Neural cell (in vitro differentiated cells): ENCODE measurements around the gene MAD2L1BP.

ENCODE experiments used
- CTCF ChIP-seq: fragments of 450-650 bp; IDR thresholded peaks from 2 replicates; pipeline ENCODE4 v1.5.1; 2014; ENCODE audit warnings: antibody characterized with exemption, mild to moderate bottlenecking, moderate library complexity; ENCODE audit not compliant: poor library complexity, severe bottlenecking
- EZH2 ChIP-seq: fragments of 200-600, 300-800 bp; shearing (Covaris generic), sonication (generic); IDR thresholded peaks from 2 replicates; pipeline ENCODE4 v1.6.1; 2014; ENCODE audit warnings: antibody characterized with exemption, low read length, borderline replicate concordance, mild to moderate bottlenecking; ENCODE audit not compliant: insufficient read depth, poor library complexity, severe bottlenecking
- POLR2AphosphoS5 ChIP-seq: IDR thresholded peaks from 2 replicates; pipeline ENCODE4 v1.6.1; 2012
- RAD21 ChIP-seq: fragments of 450-650 bp; conservative IDR thresholded peaks from 2 replicates; pipeline ENCODE4 v1.6.1; 2014; ENCODE audit warnings: antibody characterized with exemption, mild to moderate bottlenecking, moderate library complexity
- REST ChIP-seq: IDR thresholded peaks from 2 replicates; pipeline ENCODE4 v1.6.1; 2012; ENCODE audit warnings: borderline replicate concordance
- TAF1 ChIP-seq: IDR thresholded peaks from 2 replicates; pipeline ENCODE4 v1.6.1; 2012; ENCODE audit warnings: low read depth

GRCh38 chr6:43610431-43610830 is 25.2 kb upstream of the MAD2L1BP start:
- TF ChIP-seq EZH2 (no peak), RAD21 (no peak), CTCF (no peak), TAF1 (no peak), POLR2AphosphoS5 (no peak), REST (no peak)
